GM23248 (cell line): ENCODE data around the gene FXYD5. TPM values are rescaled to one million over a fixed set of nuclear protein-coding genes. Genes with fewer than 3 reads are reported as not detected.

Source experiments
- DNase-seq: peaks from one replicate; pipeline ENCODE4 v3.0.0-alpha.2; 2015
- H2AFZ ChIP-seq: fragments of 200-600 bp; sonication (generic); 2 replicates; pipeline ENCODE4 v1.6.1; 2016; ENCODE audit warnings: antibody characterized with exemption
- H3F3A ChIP-seq: fragments of 200-600 bp; sonication (generic); 2 replicates; pipeline ENCODE4 v1.6.1; 2016; ENCODE audit warnings: mild to moderate bottlenecking, antibody characterized with exemption, mixed run types; ENCODE audit not compliant: insufficient read depth
- H3K27ac ChIP-seq: fragments of 200-600 bp; sonication (generic); 2 replicates; pipeline ENCODE4 v1.5.1; 2016; ENCODE audit warnings: mild to moderate bottlenecking
- H3K27me3 ChIP-seq: fragments of 200-600 bp; sonication (generic); replicated peaks from 2 replicates; pipeline ENCODE4 v1.6.1; 2016; ENCODE audit warnings: mild to moderate bottlenecking; ENCODE audit not compliant: insufficient read depth
- H3K36me3 ChIP-seq: fragments of 200-600 bp; sonication (generic); 2 replicates; pipeline ENCODE4 v1.6.1; 2016; ENCODE audit warnings: low read depth, mild to moderate bottlenecking
- H3K4me1 ChIP-seq: fragments of 200-600 bp; sonication (generic); 2 replicates; pipeline ENCODE4 v1.6.1; 2016; ENCODE audit warnings: mild to moderate bottlenecking; ENCODE audit not compliant: insufficient read depth
- H3K4me2 ChIP-seq: fragments of 200-600 bp; sonication (generic); one replicate; pipeline ENCODE4 v1.6.1; 2016; ENCODE audit warnings: mild to moderate bottlenecking; ENCODE audit not compliant: unreplicated experiment
- H3K4me3 ChIP-seq: fragments of 200-600 bp; sonication (generic); 2 replicates; pipeline ENCODE4 v1.5.1; 2016; ENCODE audit warnings: mild to moderate bottlenecking
- H3K79me2 ChIP-seq: fragments of 200-600 bp; sonication (generic); 2 replicates; pipeline ENCODE4 v1.6.1; 2016; ENCODE audit warnings: mild to moderate bottlenecking; ENCODE audit not compliant: insufficient read depth
- H3K9ac ChIP-seq: fragments of 200-600 bp; sonication (generic); 2 replicates; pipeline ENCODE4 v1.6.1; 2016; ENCODE audit warnings: mild to moderate bottlenecking
- H3K9me2 ChIP-seq: fragments of 200-600 bp; sonication (generic); 2 replicates; pipeline ENCODE4 v1.6.1; 2016; ENCODE audit warnings: mixed run types, mild to moderate bottlenecking, moderate library complexity; ENCODE audit not compliant: insufficient read depth
- H3K9me3 ChIP-seq: fragments of 200-600 bp; sonication (generic); one replicate; pipeline ENCODE4 v1.6.1; 2017; ENCODE audit warnings: low read depth
- H4K20me1 ChIP-seq: fragments of 200-600 bp; sonication (generic); 2 replicates; pipeline ENCODE4 v1.6.0; 2016; ENCODE audit not compliant: insufficient read depth
- EZH2 ChIP-seq: fragments of 200-600 bp; sonication (generic); IDR thresholded peaks from 2 replicates; pipeline ENCODE4 v1.6.1; 2018; ENCODE audit warnings: antibody characterized with exemption, mild to moderate bottlenecking; ENCODE audit not compliant: insufficient read depth, poor library complexity, severe bottlenecking
- EZH2phosphoT487 ChIP-seq: fragments of 200-600 bp; sonication (generic); IDR thresholded peaks from 2 replicates; pipeline ENCODE4 v1.6.1; 2018; ENCODE audit warnings: antibody characterized with exemption, moderate library complexity, mild to moderate bottlenecking, low read depth; ENCODE audit not compliant: insufficient read depth
- WGBS, 2 experiments: methylation state at CpG; one replicate each; pipeline ENCODE4 v1.1.6; 2015 to 2017; ENCODE audit warnings: low lambda C conversion rate in 2 of 2, low coverage in 1 of 2; ENCODE audit errors: missing lambda C conversion rate in 2 of 2; 5-methylcytosine and 5-hydroxymethylcytosine counted together
- in situ Hi-C: fragments of 300-500 bp; cut with MboI; formaldehyde crosslinking; loops from 2 replicates; pipeline ENCODE4 v1.15.0; 2020
- polyA plus RNA-seq: library from polyadenylated mRNA; unstranded; fragments of >200 nt; fragmentation: Nextera tagmentation; extraction: Ambion mirVana; gene quantifications from 2 replicates; pipeline ENCODE4 v1.2.1, GENCODE V29; 2016
- total RNA-seq: library from RNA; depleted of rRNA; stranded (reverse); fragments of >200 nt; shearing (Covaris generic); gene quantifications from 2 replicates; pipeline ENCODE4 v1.2.3, GENCODE V29; 2014

Gene FXYD5
- total and polyA plus RNA-seq, 2 experiments from 2014 or later: 233 to 496 TPM

- Histone ChIP-seq H3K36me3 (no peaks in the 10 kb centered on the region), H3K4me1 (peaks cover 2% of the 10 kb centered on the region; the same call in 1 of the 2 replicates), H3K27me3 (no peaks in the 10 kb centered on the region), H4K20me1 (no peaks in the 10 kb centered on the region), H3K9ac (no peak overlapping the region), H2AFZ (no peak overlapping the region), H3K4me3 (no peak overlapping the region), H3F3A (no peaks in the 10 kb centered on the region), H3K79me2 (no peaks in the 10 kb centered on the region), H3K27ac (no peak overlapping the region), H3K9me3 (no peaks in the 10 kb centered on the region), H3K9me2 (no peaks in the 10 kb centered on the region), H3K4me2 (no peak overlapping the region)
- in situ Hi-C loops: no loop called here
- WGBS, 2 experiments: 62 to 63% methylated on average over 13 to 15 of the region's 15 CpGs
- TF ChIP-seq EZH2phosphoT487 (no peak), EZH2 (no peak)
- no peak for DNase-seq
Observed at GRCh38 chr19:35144600-35145436, 9.7 kb upstream of the FXYD5 start.

DNA sequence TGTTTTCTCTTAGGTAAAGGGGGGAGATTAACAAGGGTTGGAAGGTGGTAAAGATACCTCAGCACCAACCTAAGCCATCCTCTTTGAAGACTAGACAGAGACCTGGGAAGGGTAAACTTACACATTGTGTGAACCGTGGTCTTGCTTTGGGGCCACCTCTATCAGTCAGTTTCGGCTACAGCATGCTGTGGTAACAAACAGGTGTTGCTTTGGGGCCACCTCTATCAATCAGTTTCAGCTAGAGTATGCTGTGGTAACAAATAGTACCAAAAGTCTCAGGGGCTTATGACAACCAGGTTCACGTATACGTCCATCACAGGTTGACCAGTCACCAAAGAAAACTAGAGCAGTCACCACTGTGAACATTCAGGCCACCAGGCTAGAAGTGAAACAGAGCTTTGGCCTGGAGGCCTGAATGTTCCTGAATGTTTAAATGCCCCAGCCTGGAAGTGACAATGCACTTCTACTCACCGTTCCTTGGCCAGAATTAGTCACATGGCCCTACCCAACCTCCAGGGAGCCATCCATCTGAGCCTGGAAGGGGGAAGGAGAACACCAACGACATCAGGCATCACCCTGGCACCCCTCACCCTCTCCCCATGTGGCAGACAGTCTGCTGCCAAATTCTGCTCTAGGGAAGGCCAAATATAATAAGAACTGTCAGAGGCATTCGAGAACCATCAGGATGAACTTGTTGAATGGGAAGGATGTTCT lies 7.6 kb upstream of the FXYD5 start:
- H3K27ac ChIP-seq: no peak overlapping the region
- H3K9me2 ChIP-seq: no peaks in the 10 kb centered on the region
- H4K20me1 ChIP-seq: no peaks in the 10 kb centered on the region
- no peak overlapping the region for H3K4me3 ChIP-seq
- no peaks in the 10 kb centered on the region for H3K4me1 ChIP-seq
- no peak for TF ChIP-seq EZH2
- H3F3A ChIP-seq: no peaks in the 10 kb centered on the region
- WGBS, 2 experiments: 58 to 60% methylated on average over 7 of the region's 7 CpGs
- no peak overlapping the region for H3K9ac ChIP-seq
- no peaks in the 10 kb centered on the region for H3K27me3 ChIP-seq
- DNase-seq: no peak
- H3K9me3 ChIP-seq: no peaks in the 10 kb centered on the region
- no peak overlapping the region for H3K4me2 ChIP-seq
- H3K79me2 ChIP-seq: no peaks in the 10 kb centered on the region
- no peak overlapping the region for H2AFZ ChIP-seq
- H3K36me3 ChIP-seq: no peaks in the 10 kb centered on the region
- in situ Hi-C loops: no loop called here

- Histone ChIP-seq H3K4me2 (no peak overlapping the region), H3K27me3 (no peaks in the 10 kb centered on the region), H3K9ac (no peak overlapping the region), H3K27ac (no peak overlapping the region), H3K79me2 (no peaks in the 10 kb centered on the region), H3K4me1 (no peaks in the 10 kb centered on the region), H3K9me3 (no peaks in the 10 kb centered on the region), H3K4me3 (no peak overlapping the region), H2AFZ (no peak overlapping the region), H3F3A (no peaks in the 10 kb centered on the region), H3K36me3 (no peaks in the 10 kb centered on the region), H3K9me2 (no peaks in the 10 kb centered on the region), H4K20me1 (no peaks in the 10 kb centered on the region)
- in situ Hi-C loops: no loop called here
- WGBS, 2 experiments: 64 to 75% methylated on average over 3 of the region's 3 CpGs
- TF ChIP-seq EZH2phosphoT487: no peak
- no peak for DNase-seq
Observed at GRCh38 chr19:35149463-35149862, 5.1 kb upstream of the FXYD5 start.

DNA sequence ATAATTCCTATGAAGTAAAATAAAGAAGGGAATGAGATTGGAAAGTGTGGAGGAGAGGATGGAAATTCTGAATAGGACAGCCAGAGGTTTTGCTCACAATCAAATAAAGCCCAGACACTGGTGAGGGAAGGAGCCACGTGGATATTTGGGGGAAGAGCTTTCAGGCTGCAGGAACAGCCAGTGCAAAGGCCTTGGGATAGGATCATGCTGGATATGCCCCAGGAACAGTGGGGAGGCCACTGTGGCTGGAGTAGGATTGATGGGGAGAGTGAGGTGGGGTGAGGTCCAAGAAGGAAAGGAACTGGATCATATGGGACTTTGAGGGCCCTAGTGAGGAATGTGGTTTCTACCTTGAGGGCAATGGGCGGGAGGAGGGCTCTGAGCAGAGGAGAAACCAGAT lies 4.1 kb upstream of the FXYD5 start:
- Histone ChIP-seq H3K27me3 (no peaks in the 10 kb centered on the region), H3K27ac (no peak overlapping the region), H3K9me3 (no peaks in the 10 kb centered on the region), H2AFZ (no peak overlapping the region), H3K4me1 (no peaks in the 10 kb centered on the region), H3F3A (no peaks in the 10 kb centered on the region), H3K4me2 (no peak overlapping the region), H3K36me3 (no peaks in the 10 kb centered on the region), H3K9ac (no peak overlapping the region), H3K9me2 (no peaks in the 10 kb centered on the region), H3K79me2 (peaks cover 9% of the 10 kb centered on the region), H3K4me3 (no peak overlapping the region), H4K20me1 (no peaks in the 10 kb centered on the region)
- in situ Hi-C loops: no loop called here
- 55 to 79% methylated on average over 1 to 2 of the region's 2 CpGs for WGBS, 2 experiments
- TF ChIP-seq EZH2phosphoT487 (no peak), EZH2 (no peak)
- DNase-seq: no peak
